Breast epithelium (tissue), 4 donors: ENCODE measurements around the gene HAND1. TPM values are rescaled to one million over a fixed set of nuclear protein-coding genes. Genes with fewer than 3 reads are reported as not detected.
A peak's percentile ranks its signal among the peaks of the same experiment; 100 is the strongest.

Source experiments
- DNase-seq, 2 donors: peaks; one replicate each; pipeline ENCODE4 v3.0.0-alpha.2; 2019; ENCODE audit warnings: low spot score in 2 of 2
- H3K27ac ChIP-seq, 2 donors: fragments of 200-600 bp; sonication (generic) in 1 of 2; one replicate each; pipeline ENCODE4 v1.5.1; 2016 to 2019; ENCODE audit warnings: mild to moderate bottlenecking in 1 of 2
- H3K27me3 ChIP-seq, 2 donors: fragments of 200-600 bp; sonication (generic) in 1 of 2; one replicate each; pipeline versions ENCODE4 v1.5.1 to v1.6.0; 2017 to 2019; ENCODE audit warnings: control low read depth in 1 of 2, mild to moderate bottlenecking in 1 of 2
- H3K36me3 ChIP-seq: fragments of 200-600 bp; one replicate; pipeline ENCODE4 v1.5.1; 2019
- H3K4me1 ChIP-seq, 2 donors: fragments of 200-600 bp; sonication (generic); one replicate each; pipeline ENCODE4 v1.5.1; 2016 to 2019; ENCODE audit warnings: control low read depth in 1 of 2
- H3K4me3 ChIP-seq, 3 donors: fragments of 200-600 bp; sonication (generic); 1 replicate in 2 of 3; 2 replicates in 1 of 3; pipeline ENCODE4 v1.5.1; 2016 to 2019; ENCODE audit warnings: mild to moderate bottlenecking in 3 of 3, moderate library complexity in 2 of 3
- H3K9me3 ChIP-seq, 2 donors: fragments of 200-600 bp; sonication (generic) in 1 of 2; one replicate each; pipeline ENCODE4 v1.5.1; 2016 to 2019; ENCODE audit warnings: control low read depth in 1 of 2
- CTCF ChIP-seq, 3 donors: fragments of 450-650 bp; IDR thresholded peaks; one replicate each; pipeline ENCODE4 v1.5.1; 2016 to 2017; ENCODE audit warnings: antibody characterized with exemption in 3 of 3, mild to moderate bottlenecking in 3 of 3, moderate library complexity in 3 of 3
- POLR2A ChIP-seq: fragments of 450-650 bp; IDR thresholded peaks from one replicate; pipeline ENCODE4 v1.6.1; 2016; ENCODE audit warnings: antibody characterized with exemption, mild to moderate bottlenecking, moderate library complexity
- POLR2AphosphoS5 ChIP-seq, 3 donors: sonication (generic); formaldehyde crosslinking; IDR thresholded peaks; one replicate each; pipeline ENCODE4 v1.6.1; 2017; ENCODE audit warnings: antibody characterized with exemption in 3 of 3
- intact Hi-C: fragments of 100-400 bp; cut with DNase I; formaldehyde crosslinking; loops from one replicate; pipeline ENCODE4 v1.15.1; 2023; ENCODE audit warnings: low total_unique reads
- total RNA-seq, 3 donors: library from RNA; depleted of rRNA; stranded (reverse); fragments of >200 nt; gene quantifications; one replicate each; pipeline ENCODE4 v1.1.0, GENCODE V29; 2016

HAND1 gene
- total RNA-seq, 3 donors from 2014 or later = 0.16 to 0.59 TPM; not detected in 1

- no peak overlapping the region for H3K27ac ChIP-seq
- H3K36me3 ChIP-seq = no peaks in the 10 kb centered on the region
- no peak overlapping the region for H3K4me3 ChIP-seq
- TF ChIP-seq CTCF (IDR thresholded peaks at IDR 0.05) = no peak
- TF ChIP-seq POLR2AphosphoS5 (IDR thresholded peaks at IDR 0.05) = no peak
- no peak for TF ChIP-seq POLR2A
- H3K4me1 ChIP-seq = no peaks in the 10 kb centered on the region
- H3K27me3 ChIP-seq = no peaks in the 10 kb centered on the region
- intact Hi-C loops = no loop called here
- no peaks in the 10 kb centered on the region for H3K9me3 ChIP-seq
- no peak for DNase-seq
Measured at GRCh38 chr5:154523104-154523503, 45.1 kb upstream of the HAND1 start.

DNA sequence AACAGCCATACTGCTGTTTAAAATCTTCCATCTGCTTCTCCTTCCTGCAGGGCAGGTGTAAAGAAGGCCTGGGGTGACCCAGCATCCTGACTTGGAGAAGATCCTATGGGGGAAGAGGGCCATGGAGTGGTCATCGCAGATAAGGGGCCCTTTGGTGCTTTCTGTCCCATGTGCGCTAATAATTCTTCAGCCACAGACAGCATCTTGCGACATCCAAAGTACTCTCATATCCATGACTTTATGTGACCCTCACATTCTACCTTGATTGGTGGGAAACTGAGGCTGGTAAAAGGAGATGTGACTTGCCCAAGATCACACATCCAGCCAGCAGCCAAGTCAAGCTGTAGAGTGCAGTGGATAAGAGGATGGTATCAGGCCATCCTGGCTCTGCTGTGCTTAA, 44.3 kb upstream of the HAND1 start:
- intact Hi-C loops = no loop called here
- TF ChIP-seq POLR2A (no peak), CTCF (IDR thresholded peaks at IDR 0.05) (no peak), POLR2AphosphoS5 (IDR thresholded peaks at IDR 0.05) (no peak)
- Histone ChIP-seq H3K27ac (no peak overlapping the region), H3K4me3 (no peak overlapping the region), H3K36me3 (no peaks in the 10 kb centered on the region), H3K9me3 (no peaks in the 10 kb centered on the region), H3K4me1 (no peaks in the 10 kb centered on the region), H3K27me3 (no peaks in the 10 kb centered on the region)
- DNase-seq = no peak

GRCh38 chr5:154521756-154522155, 43.7 kb upstream of the HAND1 start:
- H3K4me3 ChIP-seq = no peak overlapping the region
- H3K9me3 ChIP-seq = no peaks in the 10 kb centered on the region
- no peaks in the 10 kb centered on the region for H3K36me3 ChIP-seq
- no peaks in the 10 kb centered on the region for H3K27me3 ChIP-seq
- no peaks in the 10 kb centered on the region for H3K4me1 ChIP-seq
- TF ChIP-seq POLR2AphosphoS5 (IDR thresholded peaks at IDR 0.05) (no peak), CTCF (IDR thresholded peaks at IDR 0.05) (no peak), POLR2A (no peak)
- no peak overlapping the region for H3K27ac ChIP-seq
- DNase-seq = no peak
- intact Hi-C loops = no loop called here

DNA sequence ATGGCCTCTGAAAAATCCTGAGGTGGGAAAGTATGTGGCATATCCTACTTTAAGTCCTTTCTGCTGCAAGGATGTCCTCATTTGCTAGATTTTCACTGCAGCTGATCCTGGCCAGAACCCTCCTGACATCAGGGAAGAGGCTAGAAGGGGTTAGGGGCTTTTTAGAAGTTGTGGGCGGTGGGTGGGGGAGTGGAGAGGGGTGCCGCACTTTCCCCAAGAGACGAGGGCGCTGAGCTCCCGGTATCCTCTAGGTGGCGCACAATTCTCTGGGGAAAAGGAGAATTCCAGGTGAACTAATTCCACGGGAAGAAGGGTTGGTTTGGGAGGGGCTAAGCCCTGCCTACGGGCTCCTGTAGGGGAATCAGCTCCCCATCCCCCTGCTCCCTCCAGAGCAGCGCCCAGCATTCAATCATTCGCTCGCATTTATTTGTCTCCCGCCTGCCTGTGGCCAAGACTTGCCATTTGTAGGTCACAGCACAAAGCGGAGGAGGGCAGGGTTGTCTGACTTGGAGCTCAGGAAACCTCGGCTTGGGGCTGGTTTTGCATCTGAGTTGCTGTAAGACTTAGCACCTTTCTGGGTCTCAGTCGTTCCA, 42.9 kb upstream of the HAND1 start:
- H3K4me3 ChIP-seq = peak overlapping the region in 1 of 3 donors; percentile 5
- DNase-seq = no peak
- no peak overlapping the region for H3K27ac ChIP-seq
- no peaks in the 10 kb centered on the region for H3K27me3 ChIP-seq
- peak in 2 of 3 donors; percentile 36 to 48 for TF ChIP-seq CTCF (IDR thresholded peaks at IDR 0.05)
- no peak for TF ChIP-seq POLR2AphosphoS5 (IDR thresholded peaks at IDR 0.05)
- no peaks in the 10 kb centered on the region for H3K9me3 ChIP-seq
- no peaks in the 10 kb centered on the region for H3K36me3 ChIP-seq
- intact Hi-C loops = no loop called here
- no peaks in the 10 kb centered on the region for H3K4me1 ChIP-seq

DNA sequence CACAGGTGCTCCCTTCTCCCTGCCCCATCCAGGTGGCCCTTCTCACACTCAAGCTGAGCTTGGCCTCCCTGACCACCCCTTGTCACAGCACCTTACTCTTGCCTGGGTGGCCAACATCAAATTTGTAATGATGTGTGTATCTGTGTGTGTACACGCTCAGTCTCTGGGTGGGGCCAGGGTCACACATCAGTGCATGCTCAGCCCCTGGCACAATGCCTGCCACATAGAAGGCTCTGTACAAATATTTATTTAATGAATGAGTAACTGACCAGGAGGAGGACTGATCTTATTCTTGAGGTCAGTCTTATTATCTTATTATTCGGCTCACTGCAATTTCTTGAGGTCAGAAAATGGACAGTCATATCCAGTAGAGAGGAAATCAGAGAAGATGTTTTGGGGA, 41.3 kb upstream of the HAND1 start:
- Histone ChIP-seq H3K9me3 (no peaks in the 10 kb centered on the region), H3K4me1 (no peaks in the 10 kb centered on the region), H3K36me3 (no peaks in the 10 kb centered on the region), H3K4me3 (no peak overlapping the region), H3K27ac (no peak overlapping the region), H3K27me3 (no peaks in the 10 kb centered on the region)
- TF ChIP-seq POLR2AphosphoS5 (IDR thresholded peaks at IDR 0.05) = no peak
- no peak for TF ChIP-seq CTCF (IDR thresholded peaks at IDR 0.05)
- TF ChIP-seq POLR2A = no peak
- intact Hi-C loops = no loop called here
- DNase-seq = no peak
